ENCODE results near the gene SSX2IP.

SSX2IP gene

DNA sequence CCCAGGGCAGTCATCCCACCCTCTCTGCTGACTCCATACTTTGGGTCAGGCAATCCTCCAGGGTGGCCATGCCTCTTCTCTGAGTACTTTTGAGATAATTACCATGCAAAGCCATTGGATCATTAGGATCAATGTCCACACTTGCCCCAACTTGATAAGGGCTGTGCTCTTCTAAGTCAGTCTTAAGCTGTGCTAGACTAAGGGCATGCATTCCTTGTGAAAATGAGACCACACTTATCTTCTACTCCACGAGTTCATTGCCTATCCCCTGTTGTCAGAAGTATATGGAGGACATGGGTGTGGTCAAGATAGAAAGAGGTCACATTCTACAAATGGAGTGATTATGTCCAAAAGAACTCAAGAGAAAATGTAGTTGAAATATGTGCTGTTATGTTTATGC, 18.9 kb upstream of the SSX2IP start:
- Histone ChIP-seq H3K18ac (ENCODE audit: low read length) (no peak overlapping the region), H3K4me3 (ENCODE audit: low read length) (no peak overlapping the region), H3K56ac (ENCODE audit: low read length) (no peak overlapping the region), H2BK15ac (replicated peaks; ENCODE audit: low read depth) (no peak overlapping the region), H3K79me1 (ENCODE audit: low read length) (no peaks in the 10 kb centered on the region), H3K4ac (ENCODE audit: low read depth, low read length) (no peak overlapping the region), H4K5ac (ENCODE audit: low read length) (no peak overlapping the region), H3K36me3 (ENCODE audit: control insufficient read depth, insufficient read depth, low read length) (no peaks in the 10 kb centered on the region), H4K8ac (ENCODE audit: low read depth, low read length) (no peak overlapping the region), H3K9ac (ENCODE audit: low read length) (no peak overlapping the region), H3K27me3 (ENCODE audit: insufficient read depth, low read length, poor library complexity) (no peaks in the 10 kb centered on the region), H3K4me2 (ENCODE audit: low read length) (no peak overlapping the region), H2BK5ac (ENCODE audit: low read length) (no peak overlapping the region), H3K79me2 (ENCODE audit: control insufficient read depth, insufficient read depth, low read length) (no peaks in the 10 kb centered on the region), H2AK5ac (ENCODE audit: low read length) (no peak overlapping the region), H3K23ac (ENCODE audit: low read length) (no peak overlapping the region), H3K4me1 (ENCODE audit: control insufficient read depth, low read depth, low read length) (no peaks in the 10 kb centered on the region), H3K27ac (ENCODE audit: low read depth, low read length) (no peak overlapping the region), H2BK120ac (ENCODE audit: low read depth, low read length) (no peak overlapping the region)
- WGBS (ENCODE audit: extremely low coverage, insufficient coverage, low lambda C conversion rate) = no CpG with 5 or more reads among the region's 1 CpG
- DNase-seq = no peak

DNA sequence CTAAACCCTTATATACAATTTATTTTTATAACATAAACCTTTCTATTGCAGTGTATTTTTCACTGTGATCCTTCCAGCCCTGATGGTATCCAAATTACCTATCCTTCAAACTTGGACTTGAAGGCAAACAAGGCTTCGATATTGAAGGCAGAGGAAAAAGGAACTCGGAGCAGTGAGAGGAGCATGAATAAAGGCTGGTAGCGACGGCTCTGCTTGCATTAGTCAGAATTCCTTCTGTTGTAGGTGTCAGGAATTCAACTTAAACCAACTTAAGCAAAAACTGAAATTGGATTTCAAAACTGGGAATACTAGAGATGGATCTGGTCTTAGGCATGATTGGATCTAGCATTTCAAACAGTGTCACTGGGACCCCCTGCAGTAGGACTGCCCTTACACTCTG, 17.8 kb upstream of the SSX2IP start:
- no peak overlapping the region for H4K8ac ChIP-seq (ENCODE audit: low read depth, low read length)
- no peak overlapping the region for H3K4me2 ChIP-seq (ENCODE audit: low read length)
- no CpG with 5 or more reads among the region's 4 CpGs for WGBS (ENCODE audit: extremely low coverage, insufficient coverage, low lambda C conversion rate)

DNA sequence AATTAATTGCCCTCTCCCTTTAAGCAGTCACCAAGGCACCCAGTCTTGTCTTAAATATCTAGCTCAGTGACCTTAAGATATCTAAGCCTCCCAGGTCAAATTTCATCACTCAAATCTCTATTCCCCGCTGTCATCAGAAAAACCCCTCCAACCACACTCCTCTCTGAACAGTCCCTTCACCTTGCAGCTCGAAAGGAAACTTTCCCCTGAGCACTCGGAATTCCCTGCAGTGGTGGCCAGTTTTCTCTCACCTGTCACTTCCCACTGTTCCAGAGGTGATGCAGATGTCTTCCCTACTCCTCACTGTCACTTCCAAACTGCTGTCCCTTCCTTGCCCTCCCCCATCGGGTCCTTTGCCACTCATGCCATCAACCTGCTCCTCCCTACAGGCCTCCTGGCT, 15.3 kb upstream of the SSX2IP start:
- H4K8ac ChIP-seq (ENCODE audit: low read depth, low read length) = no peak overlapping the region
- H3K9ac ChIP-seq (ENCODE audit: low read length) = no peak overlapping the region
- WGBS (ENCODE audit: extremely low coverage, insufficient coverage, low lambda C conversion rate) = no CpG with 5 or more reads among the region's 4 CpGs
- H3K4ac ChIP-seq (ENCODE audit: low read depth, low read length) = no peak overlapping the region
- no peak overlapping the region for H2BK120ac ChIP-seq (ENCODE audit: low read depth, low read length)
- H3K56ac ChIP-seq (ENCODE audit: low read length) = no peak overlapping the region
- no peak overlapping the region for H2AK5ac ChIP-seq (ENCODE audit: low read length)
- no peak overlapping the region for H2BK5ac ChIP-seq (ENCODE audit: low read length)
- H2BK15ac ChIP-seq (replicated peaks; ENCODE audit: low read depth) = no peak overlapping the region
- no peak for DNase-seq
- H3K4me2 ChIP-seq (ENCODE audit: low read length) = no peak overlapping the region
- peaks cover 2% of the 10 kb centered on the region for H3K4me1 ChIP-seq (ENCODE audit: control insufficient read depth, low read depth, low read length)
- no peak overlapping the region for H3K23ac ChIP-seq (ENCODE audit: low read length)
- H4K5ac ChIP-seq (ENCODE audit: low read length) = no peak overlapping the region
- no peak overlapping the region for H3K18ac ChIP-seq (ENCODE audit: low read length)
- H3K36me3 ChIP-seq (ENCODE audit: control insufficient read depth, insufficient read depth, low read length) = no peaks in the 10 kb centered on the region
- no peak overlapping the region for H3K27ac ChIP-seq (ENCODE audit: low read depth, low read length)
- H3K79me1 ChIP-seq (ENCODE audit: low read length) = no peaks in the 10 kb centered on the region
- no peaks in the 10 kb centered on the region for H3K79me2 ChIP-seq (ENCODE audit: control insufficient read depth, insufficient read depth, low read length)
- no peaks in the 10 kb centered on the region for H3K27me3 ChIP-seq (ENCODE audit: insufficient read depth, low read length, poor library complexity)
- H3K4me3 ChIP-seq (ENCODE audit: low read length) = no peak overlapping the region

More for the DNA sequence above, 17.8 kb upstream of the SSX2IP start:
- Histone ChIP-seq H3K79me2 (ENCODE audit: control insufficient read depth, insufficient read depth, low read length) (no peaks in the 10 kb centered on the region), H3K18ac (ENCODE audit: low read length) (no peak overlapping the region), H3K4me3 (ENCODE audit: low read length) (no peak overlapping the region), H3K27ac (ENCODE audit: low read depth, low read length) (no peak overlapping the region), H2BK15ac (replicated peaks; ENCODE audit: low read depth) (no peak overlapping the region), H3K79me1 (ENCODE audit: low read length) (no peaks in the 10 kb centered on the region), H3K9ac (ENCODE audit: low read length) (no peak overlapping the region), H4K5ac (ENCODE audit: low read length) (no peak overlapping the region), H2BK5ac (ENCODE audit: low read length) (no peak overlapping the region), H3K4me1 (ENCODE audit: control insufficient read depth, low read depth, low read length) (no peaks in the 10 kb centered on the region), H3K23ac (ENCODE audit: low read length) (no peak overlapping the region), H2BK120ac (ENCODE audit: low read depth, low read length) (no peak overlapping the region), H3K4ac (ENCODE audit: low read depth, low read length) (no peak overlapping the region), H3K36me3 (ENCODE audit: control insufficient read depth, insufficient read depth, low read length) (no peaks in the 10 kb centered on the region), H3K56ac (ENCODE audit: low read length) (no peak overlapping the region), H3K27me3 (ENCODE audit: insufficient read depth, low read length, poor library complexity) (no peaks in the 10 kb centered on the region), H2AK5ac (ENCODE audit: low read length) (no peak overlapping the region)
- no peak for DNase-seq

DNA sequence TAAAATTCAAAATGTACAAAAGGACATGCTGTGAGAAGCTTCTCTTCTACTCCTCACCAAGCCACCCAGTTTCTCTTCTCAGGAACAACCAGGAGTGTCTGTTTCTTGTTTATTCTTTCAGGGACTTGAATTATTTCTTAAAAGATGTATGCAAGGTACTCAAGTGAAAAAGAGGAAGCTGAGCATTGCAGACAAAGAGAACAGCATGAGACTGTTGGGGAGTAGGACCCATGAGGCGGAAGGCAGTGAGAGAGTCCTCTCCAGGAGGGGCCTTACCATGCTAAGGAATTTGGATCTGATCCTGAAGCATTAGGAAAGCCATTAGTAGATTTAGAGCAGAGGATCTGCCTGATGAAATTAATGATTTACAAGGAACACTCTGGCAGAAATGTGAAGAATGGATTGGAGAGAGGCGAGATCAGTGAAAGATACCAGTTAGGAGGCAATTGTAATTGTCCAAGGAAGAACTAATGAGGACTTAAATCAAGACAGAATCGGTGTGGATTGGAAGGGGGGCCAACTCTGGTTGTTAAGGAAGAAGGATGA, 14.7 kb upstream of the SSX2IP start:
- Histone ChIP-seq H3K36me3 (ENCODE audit: control insufficient read depth, insufficient read depth, low read length) (no peaks in the 10 kb centered on the region), H3K79me1 (ENCODE audit: low read length) (no peaks in the 10 kb centered on the region), H2BK5ac (ENCODE audit: low read length) (no peak overlapping the region), H3K9ac (ENCODE audit: low read length) (no peak overlapping the region), H3K23ac (ENCODE audit: low read length) (no peak overlapping the region), H4K8ac (ENCODE audit: low read depth, low read length) (no peak overlapping the region), H3K18ac (ENCODE audit: low read length) (no peak overlapping the region), H2BK120ac (ENCODE audit: low read depth, low read length) (no peak overlapping the region), H3K4me3 (ENCODE audit: low read length) (no peak overlapping the region), H3K4me1 (ENCODE audit: control insufficient read depth, low read depth, low read length) (peaks cover 2% of the 10 kb centered on the region), H3K79me2 (ENCODE audit: control insufficient read depth, insufficient read depth, low read length) (no peaks in the 10 kb centered on the region), H3K27me3 (ENCODE audit: insufficient read depth, low read length, poor library complexity) (no peaks in the 10 kb centered on the region), H3K4me2 (ENCODE audit: low read length) (no peak overlapping the region), H2AK5ac (ENCODE audit: low read length) (no peak overlapping the region), H3K27ac (ENCODE audit: low read depth, low read length) (no peak overlapping the region), H4K5ac (ENCODE audit: low read length) (no peak overlapping the region), H3K4ac (ENCODE audit: low read depth, low read length) (no peak overlapping the region), H2BK15ac (replicated peaks; ENCODE audit: low read depth) (no peak overlapping the region), H3K56ac (ENCODE audit: low read length) (no peak overlapping the region)
- no CpG with 5 or more reads among the region's 3 CpGs for WGBS (ENCODE audit: extremely low coverage, insufficient coverage, low lambda C conversion rate)
- peak; percentile 54 for DNase-seq

GRCh38 chr1:84703431-84703830, 13.2 kb upstream of the SSX2IP start:
- Histone ChIP-seq H3K4ac (ENCODE audit: low read depth, low read length) (no peak overlapping the region), H3K9ac (ENCODE audit: low read length) (no peak overlapping the region), H3K4me3 (ENCODE audit: low read length) (no peak overlapping the region), H4K8ac (ENCODE audit: low read depth, low read length) (no peak overlapping the region), H2BK120ac (ENCODE audit: low read depth, low read length) (no peak overlapping the region), H4K5ac (ENCODE audit: low read length) (no peak overlapping the region), H3K56ac (ENCODE audit: low read length) (no peak overlapping the region), H3K4me1 (ENCODE audit: control insufficient read depth, low read depth, low read length) (peaks cover 2% of the 10 kb centered on the region), H3K18ac (ENCODE audit: low read length) (no peak overlapping the region), H3K27ac (ENCODE audit: low read depth, low read length) (no peak overlapping the region), H3K27me3 (ENCODE audit: insufficient read depth, low read length, poor library complexity) (no peaks in the 10 kb centered on the region), H2BK15ac (replicated peaks; ENCODE audit: low read depth) (no peak overlapping the region), H2AK5ac (ENCODE audit: low read length) (no peak overlapping the region), H3K23ac (ENCODE audit: low read length) (no peak overlapping the region), H3K79me1 (ENCODE audit: low read length) (no peaks in the 10 kb centered on the region), H2BK5ac (ENCODE audit: low read length) (no peak overlapping the region), H3K36me3 (ENCODE audit: control insufficient read depth, insufficient read depth, low read length) (no peaks in the 10 kb centered on the region), H3K4me2 (ENCODE audit: low read length) (no peak overlapping the region), H3K79me2 (ENCODE audit: control insufficient read depth, insufficient read depth, low read length) (no peaks in the 10 kb centered on the region)
- no peak for DNase-seq
- WGBS (ENCODE audit: extremely low coverage, insufficient coverage, low lambda C conversion rate) = 100% methylated on average over 1 of the region's 2 CpGs

GRCh38 chr1:84702143-84702542, 11.9 kb upstream of the SSX2IP start:
- Histone ChIP-seq H3K4me1 (ENCODE audit: control insufficient read depth, low read depth, low read length) (peaks cover 2% of the 10 kb centered on the region), H3K23ac (ENCODE audit: low read length) (no peak overlapping the region), H3K4ac (ENCODE audit: low read depth, low read length) (no peak overlapping the region), H2BK15ac (replicated peaks; ENCODE audit: low read depth) (no peak overlapping the region), H3K79me1 (ENCODE audit: low read length) (no peaks in the 10 kb centered on the region), H3K4me3 (ENCODE audit: low read length) (no peak overlapping the region), H3K4me2 (ENCODE audit: low read length) (no peak overlapping the region), H2AK5ac (ENCODE audit: low read length) (no peak overlapping the region), H3K79me2 (ENCODE audit: control insufficient read depth, insufficient read depth, low read length) (no peaks in the 10 kb centered on the region), H3K36me3 (ENCODE audit: control insufficient read depth, insufficient read depth, low read length) (no peaks in the 10 kb centered on the region), H3K18ac (ENCODE audit: low read length) (no peak overlapping the region), H2BK5ac (ENCODE audit: low read length) (no peak overlapping the region), H3K9ac (ENCODE audit: low read length) (no peak overlapping the region), H3K56ac (ENCODE audit: low read length) (no peak overlapping the region), H4K5ac (ENCODE audit: low read length) (no peak overlapping the region), H3K27me3 (ENCODE audit: insufficient read depth, low read length, poor library complexity) (no peaks in the 10 kb centered on the region), H2BK120ac (ENCODE audit: low read depth, low read length) (no peak overlapping the region), H3K27ac (ENCODE audit: low read depth, low read length) (no peak overlapping the region), H4K8ac (ENCODE audit: low read depth, low read length) (no peak overlapping the region)
- no CpG with 5 or more reads among the region's 1 CpG for WGBS (ENCODE audit: extremely low coverage, insufficient coverage, low lambda C conversion rate)
- no peak for DNase-seq
